ENCODE measurements around the gene IFIH1.
A peak's percentile ranks its signal among the peaks of the same experiment; 100 is the strongest.

The IFIH1 gene

DNA sequence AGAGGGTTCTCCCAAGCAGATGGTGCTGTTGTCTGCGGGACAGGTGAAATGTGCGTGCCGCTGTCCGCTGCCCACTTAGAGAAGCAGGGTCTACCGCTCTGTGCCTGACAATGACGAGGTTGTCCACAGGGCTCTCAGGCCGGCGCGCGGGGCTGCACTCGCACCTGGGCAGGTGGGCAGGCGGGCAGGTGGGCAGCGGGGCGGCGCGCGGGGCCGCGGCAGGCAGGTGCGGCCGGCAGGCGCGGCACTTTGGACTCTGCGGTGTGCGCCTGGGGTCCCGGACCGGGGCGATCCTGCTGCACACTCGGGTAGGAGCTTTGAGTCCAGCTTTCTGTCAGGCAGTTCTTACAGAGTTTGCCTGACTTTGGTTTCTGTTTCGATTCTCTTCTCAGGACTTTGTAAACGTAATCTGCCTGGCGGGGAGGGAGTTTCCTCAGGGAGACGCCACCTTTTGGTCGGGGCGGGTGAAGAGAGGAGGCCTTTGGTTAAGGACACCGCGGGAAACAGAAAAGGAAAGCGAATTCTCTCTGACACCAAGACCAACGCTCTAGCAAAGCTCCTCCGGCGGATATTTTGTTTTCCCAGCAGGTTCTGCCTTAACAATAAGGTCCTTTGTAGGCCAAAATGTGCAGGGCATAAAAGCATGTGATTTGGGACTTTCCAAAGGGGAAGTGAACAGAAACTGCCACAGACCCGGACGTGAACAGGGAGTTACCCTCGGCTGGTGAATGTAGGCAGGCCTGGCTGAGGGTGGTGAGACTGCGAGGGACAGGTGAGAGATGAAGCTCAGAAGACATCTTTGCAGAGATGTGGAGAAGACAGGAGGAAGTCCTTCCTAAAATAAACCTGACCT lies at the start of gene IFIH1:
TSS of gene IFIH1 (minus strand) at position 357 of the 853 bp plus-strand sequence. CDS start 377 bp downstream, outside the sequence.
- DNase-seq: peak; percentile 74

DNA sequence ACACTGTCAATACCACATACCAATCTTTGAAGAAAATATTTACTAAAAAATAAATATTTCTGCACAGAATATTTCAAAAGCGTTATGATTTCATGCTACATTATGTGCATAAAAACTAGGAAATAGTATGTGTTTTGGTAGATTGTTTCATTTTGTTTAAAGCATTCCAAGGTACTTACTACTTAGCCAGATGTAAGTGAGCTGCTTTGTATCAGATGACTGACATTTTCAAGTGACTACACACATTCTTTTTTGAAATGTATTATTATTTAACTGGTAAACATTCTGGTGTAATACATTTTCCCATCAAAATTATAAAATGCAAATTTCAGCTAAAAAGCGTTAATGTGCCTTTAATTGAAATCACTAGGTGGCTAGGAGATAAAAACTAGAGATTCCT lies 46.9 kb upstream of the IFIH1 start:
- no peak for DNase-seq

DNA sequence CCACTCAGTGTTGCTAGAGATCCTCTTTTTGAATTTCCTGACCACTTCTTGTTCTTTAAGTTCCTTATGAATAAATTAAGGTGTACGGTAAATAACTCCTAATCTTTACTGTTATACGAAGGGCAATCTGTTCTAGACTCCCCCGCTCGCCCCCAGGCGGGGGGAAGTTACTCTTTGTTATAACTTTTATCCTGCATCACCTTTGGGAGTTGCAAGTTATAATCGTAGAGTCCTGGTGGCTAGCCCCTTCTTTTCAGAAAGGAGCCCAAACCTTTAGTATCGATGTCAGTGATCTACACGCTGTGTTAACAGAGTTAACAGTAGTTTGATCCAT lies 26.1 kb upstream of the IFIH1 start:
- DNase-seq: no peak

DNA sequence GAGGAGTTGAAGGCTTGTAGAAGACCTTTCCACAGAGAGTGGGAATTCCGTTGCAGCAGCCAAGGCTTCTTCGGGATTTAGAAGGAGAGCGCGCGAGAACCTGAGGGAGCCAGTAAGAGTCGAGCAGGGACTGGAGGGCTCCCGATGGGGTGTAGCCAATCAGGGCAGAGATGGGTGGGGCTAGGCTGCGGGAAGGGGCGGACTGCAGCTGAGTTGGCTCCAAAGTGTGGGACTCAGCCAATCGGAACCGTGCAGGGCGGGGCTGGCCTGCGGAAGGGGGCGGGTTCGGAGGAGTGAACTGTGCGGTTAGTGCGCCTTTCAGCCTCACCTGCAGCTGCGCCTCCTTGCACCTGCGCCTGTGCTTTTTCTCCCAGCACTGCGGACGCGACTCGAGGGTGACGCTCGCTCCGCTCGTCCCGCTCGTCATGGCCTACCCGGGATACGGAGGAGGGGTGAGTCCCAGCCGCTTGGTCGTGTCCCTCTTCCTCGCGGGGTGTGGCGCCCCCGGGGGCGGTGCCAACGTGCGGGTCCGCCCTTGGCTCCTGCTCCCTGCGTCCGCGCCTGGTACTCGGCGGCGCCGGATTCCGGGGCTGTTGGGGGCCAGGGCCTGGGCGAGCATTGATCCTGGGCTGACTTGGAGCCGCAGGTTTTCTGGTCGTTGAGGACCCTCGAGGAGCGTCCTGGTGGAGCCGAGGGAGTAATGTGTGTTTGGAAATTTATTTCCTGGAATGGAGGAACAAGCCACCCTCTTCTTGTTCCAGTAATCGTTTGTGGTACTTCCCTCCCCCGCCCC lies 25.5 kb upstream of the IFIH1 start, which contains the start of gene GCA:
TSS of gene GCA (plus strand) at position 309 of the 793 bp plus-strand sequence. CDS start at position 426, 117 bp downstream.
- DNase-seq: peak; percentile 97

DNA sequence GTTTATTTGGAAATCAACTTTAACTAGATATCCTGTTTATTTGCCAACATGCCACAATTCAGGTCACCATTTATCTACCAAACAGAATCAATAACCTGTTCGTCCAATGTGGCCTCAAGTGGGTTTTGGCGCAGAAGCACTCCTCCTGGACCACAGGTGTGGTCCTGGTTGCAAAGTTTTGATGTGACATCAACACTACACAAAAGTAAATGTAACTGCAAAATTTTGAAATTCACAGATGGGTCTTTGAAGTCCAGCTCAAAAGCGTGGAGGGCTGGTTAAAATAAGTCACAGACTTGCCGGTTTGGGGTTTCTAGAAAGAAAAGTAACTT lies 25.0 kb upstream of the IFIH1 start:
- DNase-seq: no peak

DNA sequence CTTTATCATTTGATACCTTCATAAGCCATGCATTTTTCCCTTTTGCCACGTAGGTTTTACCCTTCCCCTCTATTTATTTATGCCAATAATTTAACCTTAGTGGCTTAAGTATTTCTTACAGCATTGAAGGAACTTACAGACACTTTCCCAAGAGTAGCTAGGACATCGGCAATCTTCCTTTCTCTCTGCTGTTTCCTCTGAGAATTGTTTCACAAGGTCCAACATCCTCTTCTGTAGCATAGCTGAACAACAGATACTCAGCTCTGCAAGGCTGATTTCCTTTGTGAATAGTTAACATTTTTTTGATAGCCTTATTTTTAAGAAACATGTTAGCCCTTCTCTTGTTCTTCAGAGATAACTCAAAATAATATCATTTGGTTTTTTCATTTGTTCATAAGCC lies 24.4 kb upstream of the IFIH1 start:
- DNase-seq: no peak

DNA sequence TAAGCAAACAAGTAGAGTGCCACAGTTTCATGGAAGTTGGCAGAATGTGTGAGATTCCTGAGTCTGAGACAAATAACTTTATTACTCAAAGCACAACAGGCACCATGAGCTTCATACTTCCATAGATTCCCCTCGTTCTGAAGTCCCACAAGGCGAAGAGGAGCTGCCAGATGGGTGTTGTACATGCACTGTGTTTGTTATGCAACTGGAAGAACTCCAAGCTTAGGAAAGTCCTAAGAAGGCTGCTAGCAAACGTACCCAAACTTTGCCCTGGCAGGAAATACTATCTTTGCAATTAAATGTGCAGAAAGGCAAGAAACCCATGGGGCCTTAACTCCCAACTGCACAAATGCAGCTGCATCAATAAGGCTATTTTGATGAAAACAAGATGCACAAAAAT lies 23.8 kb upstream of the IFIH1 start:
- no peak for DNase-seq

DNA sequence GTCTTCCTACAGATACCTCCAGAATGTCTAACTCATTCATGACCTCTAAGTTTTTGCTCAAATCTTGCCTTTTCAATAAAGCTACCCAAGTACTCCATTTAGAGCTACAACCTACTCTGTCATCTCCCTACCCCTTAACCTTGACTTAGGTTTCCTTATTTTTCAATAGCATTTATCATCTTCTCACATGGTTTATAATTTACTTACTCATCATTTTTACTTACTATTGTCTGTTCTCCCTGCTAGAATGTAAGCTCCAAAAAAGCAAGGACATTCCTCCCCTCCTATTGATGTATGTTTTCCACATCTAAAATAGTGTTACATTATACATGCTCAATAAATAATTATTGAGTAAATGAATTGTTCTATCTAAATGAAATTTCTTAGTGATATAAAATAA lies 22.3 kb upstream of the IFIH1 start:
- DNase-seq: no peak

DNA sequence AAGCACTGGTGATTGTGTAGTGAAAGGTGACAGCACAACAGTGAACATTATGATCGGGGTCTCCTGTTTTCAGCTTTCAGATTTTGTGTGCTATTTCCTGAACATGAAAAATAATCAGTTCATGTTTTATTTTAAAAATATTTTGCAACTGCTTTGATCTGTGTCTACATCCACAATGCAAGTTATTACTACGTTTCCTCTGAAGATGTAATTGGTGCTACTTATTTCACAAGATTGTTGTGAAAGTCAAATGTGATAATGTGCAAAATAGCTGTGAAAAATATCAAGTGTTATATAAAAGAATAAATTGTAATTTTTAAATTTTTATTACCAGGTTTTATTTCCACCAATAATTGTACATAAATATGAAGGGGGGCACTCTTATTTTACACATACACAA lies 19.4 kb upstream of the IFIH1 start:
- no peak for DNase-seq

DNA sequence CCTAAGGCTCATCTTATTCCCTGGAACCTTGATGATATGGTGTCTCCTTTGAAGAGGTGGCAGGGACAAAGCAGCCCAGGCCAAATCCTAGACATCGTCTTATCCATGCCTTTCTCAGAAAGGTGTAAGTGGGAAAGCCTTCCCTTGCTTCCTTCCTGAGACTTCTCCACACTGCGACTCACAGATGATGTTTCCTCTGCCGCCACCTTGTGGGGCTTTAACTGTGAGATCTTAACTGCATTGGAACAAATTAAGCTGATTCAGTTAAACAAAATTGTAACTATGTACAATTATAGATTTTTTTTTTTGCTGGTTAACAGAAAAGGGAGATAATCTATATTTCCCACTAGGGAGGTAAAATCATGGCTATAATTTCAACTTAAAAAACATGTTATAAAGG lies 15.5 kb upstream of the IFIH1 start:
- no peak for DNase-seq

DNA sequence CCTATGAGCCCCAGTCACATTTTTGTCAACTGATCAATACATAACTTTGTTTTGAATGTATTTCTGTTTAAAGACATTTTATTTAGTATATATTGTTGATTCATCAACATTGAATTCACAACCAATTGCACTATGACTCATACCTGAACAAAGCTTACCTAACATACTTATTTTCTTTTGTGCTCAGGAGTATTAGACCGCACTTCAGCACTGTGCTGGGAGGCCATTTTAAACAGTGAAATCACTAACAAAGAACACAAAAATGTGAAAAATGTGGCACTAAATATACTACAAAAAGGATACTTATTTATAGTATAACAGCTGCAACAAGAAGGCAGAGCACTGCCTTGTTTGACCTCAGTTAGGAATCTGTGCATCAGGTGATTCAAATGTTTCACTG lies 12.4 kb upstream of the IFIH1 start:
- no peak for DNase-seq

DNA sequence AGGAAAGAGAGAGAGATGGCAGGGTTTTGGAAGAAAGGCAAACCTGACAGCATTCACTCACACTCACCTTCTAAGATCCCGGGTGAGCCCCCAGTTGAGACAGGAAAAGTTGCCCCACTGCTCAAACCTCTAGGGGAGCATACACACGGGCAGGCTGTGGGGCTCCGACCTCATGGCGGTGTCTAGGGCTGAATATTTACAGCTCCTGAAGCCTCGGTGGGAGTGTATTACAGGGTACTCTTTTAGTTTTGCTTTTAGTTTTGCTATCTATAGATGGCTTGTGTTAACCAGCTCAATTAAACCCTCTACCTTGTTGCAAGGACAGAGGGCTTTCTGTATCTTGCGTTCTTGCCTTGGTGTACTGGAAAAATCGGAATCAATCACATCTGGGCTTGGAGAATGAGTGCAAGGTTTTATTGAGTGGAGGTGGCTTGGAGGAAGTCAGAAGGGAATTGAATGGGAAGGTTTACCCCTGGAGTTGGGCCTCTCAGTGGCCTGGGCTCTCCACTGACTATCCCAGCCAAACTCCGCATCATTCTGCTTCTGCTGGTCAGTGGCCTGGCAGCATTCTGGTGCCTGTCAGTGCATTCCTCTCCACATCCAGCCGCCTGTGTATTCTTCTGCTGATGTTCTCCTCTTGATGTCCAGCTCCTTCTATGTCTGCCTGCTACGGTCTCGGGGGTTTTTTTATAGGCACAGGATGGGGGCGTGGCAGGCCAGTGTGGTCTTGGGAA lies 10.1 kb upstream of the IFIH1 start:
- no peak for DNase-seq

DNA sequence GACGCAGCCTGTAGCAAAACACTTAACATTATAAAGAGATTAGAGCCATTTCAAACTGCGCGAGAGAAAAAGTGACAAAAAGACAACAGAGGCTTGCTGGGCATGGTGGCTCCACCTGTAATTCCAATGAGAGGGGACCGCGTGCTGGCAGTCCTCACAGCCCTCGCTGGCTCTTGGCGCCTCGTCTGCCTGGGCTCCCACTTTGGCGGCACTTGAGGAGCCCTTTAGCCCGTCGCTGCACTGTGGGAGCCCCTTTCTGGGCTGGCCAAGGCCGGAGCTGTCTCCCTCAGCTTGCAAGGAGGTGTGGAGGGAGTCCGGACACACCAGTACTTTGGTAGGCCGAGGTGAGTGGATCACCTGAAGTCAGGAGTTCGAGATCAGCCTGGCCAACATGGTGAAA lies 9.3 kb upstream of the IFIH1 start:
- no peak for DNase-seq

DNA sequence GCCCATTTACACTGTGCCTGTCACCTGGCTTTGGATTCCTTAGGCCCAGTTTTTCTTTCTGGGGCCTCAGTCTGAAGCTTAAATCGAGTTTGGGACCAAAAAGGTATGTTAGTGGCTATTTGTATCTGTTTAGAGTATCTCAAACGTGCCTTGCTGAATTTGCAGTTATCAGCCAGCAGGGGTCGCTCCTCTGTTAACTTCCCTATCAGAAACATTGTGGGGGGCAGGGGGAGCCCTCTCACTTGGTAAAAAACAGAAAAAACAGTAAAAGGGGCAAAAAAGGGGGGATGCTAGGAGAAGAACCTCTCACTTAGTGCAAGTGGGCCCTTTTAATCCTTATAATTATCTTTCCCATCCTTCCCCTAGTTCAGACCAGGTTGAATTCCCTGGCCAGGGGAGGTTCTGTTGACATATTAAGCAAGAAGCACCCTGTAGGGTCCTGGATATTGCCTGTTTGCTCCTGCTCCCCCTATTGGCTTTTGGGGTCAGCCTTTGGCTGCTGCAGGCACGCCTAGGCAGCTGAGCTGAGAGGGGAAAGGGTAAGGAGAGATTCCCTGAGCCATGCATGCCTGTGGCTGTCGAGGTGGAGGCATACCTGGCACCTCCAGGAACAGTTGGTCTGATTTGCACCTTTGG lies 8.8 kb upstream of the IFIH1 start:
- no peak for DNase-seq

DNA sequence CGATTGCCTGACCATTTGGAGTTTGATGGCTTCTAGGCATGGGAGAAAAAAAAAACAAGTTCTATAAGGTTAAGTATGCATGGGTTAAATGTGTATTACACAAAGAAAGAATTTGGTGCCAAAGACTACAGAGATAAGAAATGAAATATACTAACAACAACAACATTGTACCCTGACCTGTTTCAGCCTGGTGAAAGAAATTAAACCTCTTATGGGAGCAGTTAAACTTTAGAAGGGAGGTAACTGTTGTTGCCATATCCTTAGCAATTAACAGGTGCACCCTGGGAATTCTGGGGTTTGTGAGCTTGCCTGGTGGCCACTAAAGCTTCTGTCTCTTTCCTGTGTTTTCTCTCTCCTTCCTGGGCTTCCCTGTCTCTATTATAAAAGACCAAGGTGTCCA lies 6.5 kb upstream of the IFIH1 start:
- no peak for DNase-seq

DNA sequence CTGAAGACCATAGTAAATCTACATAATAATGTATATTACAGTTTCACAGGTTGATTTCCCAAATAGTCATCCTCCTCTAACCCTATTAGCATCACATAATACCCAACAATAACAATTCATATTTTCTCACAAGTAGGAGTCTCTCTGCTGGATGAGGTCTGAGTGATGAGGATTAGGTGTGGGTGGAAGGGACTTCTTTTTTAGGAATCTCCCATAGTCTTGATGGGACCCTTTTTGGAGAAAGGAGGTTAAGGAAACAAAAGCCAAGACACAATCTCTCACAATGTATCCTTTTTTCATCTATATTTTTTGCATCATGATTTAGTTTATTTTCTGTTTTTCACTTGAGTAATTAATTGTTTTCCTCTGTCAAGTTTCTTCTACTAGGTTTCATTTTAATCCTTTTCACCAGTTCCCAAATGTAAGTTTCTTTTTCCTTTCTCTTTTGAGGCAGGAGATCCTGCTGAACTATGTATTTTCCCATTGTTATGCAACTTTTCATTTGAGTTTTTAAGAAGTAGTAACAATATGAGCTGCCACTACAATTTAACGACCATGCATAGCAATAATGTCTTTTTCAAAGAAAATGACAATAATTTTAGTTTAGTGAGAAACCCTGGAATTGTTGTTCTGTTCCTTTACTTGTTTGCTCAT lies 2.5 kb upstream of the IFIH1 start:
- no peak for DNase-seq

DNA sequence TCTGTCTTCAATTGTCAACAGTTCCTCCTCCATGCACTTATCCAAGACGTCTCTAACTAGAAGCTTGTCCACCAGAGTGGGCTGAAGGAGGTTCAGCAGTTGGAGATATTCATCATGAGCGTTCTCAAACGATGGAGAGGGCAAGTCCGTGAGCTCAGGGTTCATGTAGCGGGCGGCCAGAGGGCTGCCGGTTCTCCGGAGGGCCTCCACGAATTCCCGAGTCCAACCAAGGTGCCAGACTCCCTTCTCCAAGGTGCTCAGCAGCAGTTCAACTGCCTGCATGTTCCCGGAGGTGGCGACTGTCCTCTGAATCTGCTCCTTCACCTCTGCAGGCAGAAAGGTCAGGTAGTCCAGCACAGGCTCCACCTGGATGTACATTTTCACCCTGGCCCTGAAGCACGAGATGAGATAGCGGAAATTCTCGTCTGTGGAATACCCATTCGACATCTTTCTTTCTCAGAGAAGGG lies 590 bp downstream of the IFIH1 start:
- DNase-seq: no peak

DNA sequence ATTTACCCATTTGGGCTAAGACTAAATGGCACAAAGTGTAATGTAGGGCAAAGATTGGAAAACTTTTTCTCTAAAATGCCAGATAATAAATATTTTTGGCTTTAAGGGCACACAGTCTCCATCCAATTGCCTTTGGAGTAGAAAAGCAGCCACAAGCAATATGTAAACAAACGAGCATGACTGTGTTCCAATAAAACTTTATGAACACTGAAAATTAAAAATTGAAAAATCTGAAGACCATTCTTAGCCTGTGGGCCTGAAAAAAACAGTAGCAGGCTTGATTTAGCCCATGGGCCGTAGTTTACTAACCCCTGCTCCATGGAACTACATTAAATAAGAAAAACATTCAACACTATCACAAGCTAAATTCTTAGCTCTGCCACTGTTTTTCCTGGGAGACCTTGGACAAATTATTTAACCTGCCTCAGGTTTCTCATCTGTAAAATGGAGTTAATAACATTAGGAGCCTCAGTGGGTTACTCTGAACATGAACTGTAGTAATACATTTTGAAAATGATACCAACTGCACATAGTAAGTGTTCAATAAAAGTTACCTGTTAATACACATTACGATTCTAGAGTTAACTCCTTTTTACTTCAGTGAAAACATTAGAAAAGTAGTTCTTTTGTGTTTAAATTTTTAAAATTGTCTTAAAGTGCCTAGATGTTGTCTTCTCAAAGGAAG lies 1.3 kb downstream of the IFIH1 start:
- no peak for DNase-seq

DNA sequence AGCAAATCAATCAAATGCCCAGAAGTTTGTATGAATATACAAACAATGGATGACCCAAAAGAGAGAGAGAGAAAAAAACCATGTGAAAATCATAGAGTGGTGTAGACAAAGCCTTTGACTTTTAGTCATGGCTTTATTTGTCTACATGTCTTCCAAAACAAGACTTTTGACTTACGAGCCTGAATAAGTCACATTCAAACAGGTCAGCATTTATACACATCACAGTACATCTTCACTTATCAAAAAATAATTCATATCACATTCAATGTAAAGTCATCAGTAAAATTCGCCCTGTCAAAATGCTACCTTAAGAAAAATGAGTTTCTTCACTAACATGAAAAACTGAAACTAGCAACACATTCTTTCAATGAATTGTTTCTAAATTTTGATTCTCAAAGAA lies 1.9 kb downstream of the IFIH1 start:
- DNase-seq: no peak

DNA sequence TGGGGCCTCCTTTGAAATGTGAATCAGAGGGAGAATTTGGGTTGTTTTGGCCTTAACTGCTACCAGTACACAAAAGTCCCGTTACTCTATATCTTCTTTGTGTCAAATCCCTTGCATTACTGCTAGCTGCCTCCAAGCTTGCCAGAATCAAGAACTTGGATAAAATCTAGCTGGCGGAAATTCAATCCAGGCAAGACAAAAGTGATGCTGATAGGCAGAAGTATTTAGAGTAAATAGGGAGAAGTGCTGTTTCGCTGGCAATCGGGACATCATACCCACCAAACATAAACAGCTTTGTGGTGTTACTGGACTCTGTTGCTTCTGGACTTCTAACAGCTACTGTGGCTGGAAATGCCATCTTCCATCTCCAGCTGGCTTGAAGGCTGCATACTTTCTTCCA lies 2.5 kb downstream of the IFIH1 start:
- no peak for DNase-seq

DNA sequence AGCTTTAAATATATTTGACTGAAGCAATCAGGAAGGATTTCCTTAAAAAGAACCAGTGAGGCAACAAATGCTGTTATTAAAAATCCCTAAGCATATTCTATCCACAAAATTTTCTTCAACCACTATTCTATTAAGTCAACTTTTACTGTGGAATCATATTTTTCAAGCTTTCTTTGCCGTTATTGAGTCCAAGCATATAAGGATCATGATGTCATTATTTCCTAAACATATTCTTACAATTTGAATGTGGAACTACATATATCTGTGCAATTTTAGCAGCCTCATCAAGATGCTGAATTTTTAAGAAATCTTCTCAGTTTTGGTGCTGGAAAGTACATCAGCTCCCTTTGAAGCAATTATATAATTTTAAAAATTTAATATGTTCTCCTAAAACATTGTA lies 5.6 kb downstream of the IFIH1 start:
- no peak for DNase-seq

Measured in DMS153 (cell line).